Activated CD8-positive, alpha-beta memory T cell treated with anti-CD3 and anti-CD28 coated beads, Interleukin-2, amount 50 U/mL, for 1 hour (primary cell): Measurements from ENCODE around the gene TNFRSF14.
"Not testable (repeated sequence)": the region's sequence is repeated elsewhere in the genome, so short reads cannot be mapped to it uniquely, and the experiment has no call there.

Experiments
- DNase-seq: peaks from one replicate; pipeline ENCODE4 v3.0.0-alpha.2; 2020; ENCODE audit errors: extremely low read depth

TNFRSF14 gene

DNA sequence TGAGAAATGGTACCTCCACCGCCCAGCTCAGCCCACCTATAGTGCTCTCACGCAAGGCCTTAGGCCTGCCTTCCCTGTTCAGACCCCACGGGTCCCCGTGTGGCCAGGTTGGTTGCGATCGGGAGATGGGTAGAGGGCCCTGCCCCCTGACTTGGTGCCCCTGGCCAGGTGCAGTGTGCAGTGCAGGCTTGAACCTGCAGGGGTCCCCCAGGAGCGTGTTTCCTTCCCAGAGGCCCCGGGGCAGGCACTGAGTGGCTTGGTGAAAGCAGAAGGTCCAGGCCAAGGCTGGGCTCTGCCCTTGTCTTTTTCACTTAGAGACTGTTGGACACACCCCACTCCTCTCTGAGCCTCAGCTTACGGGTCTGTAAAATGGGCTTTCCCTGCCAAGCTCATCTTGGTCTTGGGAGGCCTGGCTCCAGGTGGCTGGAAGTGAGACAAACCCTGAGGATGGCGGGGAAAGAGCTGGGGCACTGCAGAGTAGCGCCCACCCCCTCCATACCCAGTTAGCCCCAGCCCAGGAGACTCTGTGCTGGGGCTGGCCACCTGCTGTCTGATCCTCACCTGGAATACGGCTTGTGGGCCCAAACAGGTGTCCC, 16.8 kb upstream of the TNFRSF14 start:
- DNase-seq: no peak

DNA sequence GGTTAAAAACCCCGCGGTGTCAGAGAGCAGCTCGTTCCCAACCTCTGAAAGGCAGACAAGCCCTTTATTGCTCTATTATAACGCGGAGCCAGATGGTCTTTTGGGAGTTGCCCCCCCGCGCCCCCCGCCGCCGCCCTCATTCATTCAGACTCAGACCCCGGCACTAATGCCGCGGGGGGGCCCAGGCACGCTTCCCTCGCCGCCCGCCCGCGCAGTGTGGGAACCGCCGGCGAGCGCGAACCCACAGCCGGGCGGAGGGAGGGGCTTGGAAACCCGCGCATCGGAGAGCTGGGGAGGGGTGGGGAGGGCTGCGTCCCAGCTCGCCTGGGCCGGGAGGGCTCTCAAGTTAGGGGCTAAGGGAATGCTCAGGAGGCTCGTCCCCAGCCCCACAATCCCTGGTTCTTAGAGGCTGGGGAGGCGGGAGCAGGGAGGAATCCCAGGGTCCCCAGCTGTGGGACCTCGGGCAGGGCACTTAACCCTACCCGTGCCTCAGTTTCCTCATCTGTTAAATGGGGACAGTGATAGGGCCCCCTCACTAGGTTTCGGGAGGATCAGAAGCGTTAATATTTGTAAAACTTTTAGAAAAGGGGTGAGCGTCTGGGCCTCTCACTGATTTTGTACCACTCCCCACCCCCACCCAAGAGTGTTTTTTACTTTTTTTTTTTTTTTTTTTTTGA, 15.2 kb upstream of the TNFRSF14 start:
- no peak for DNase-seq

DNA sequence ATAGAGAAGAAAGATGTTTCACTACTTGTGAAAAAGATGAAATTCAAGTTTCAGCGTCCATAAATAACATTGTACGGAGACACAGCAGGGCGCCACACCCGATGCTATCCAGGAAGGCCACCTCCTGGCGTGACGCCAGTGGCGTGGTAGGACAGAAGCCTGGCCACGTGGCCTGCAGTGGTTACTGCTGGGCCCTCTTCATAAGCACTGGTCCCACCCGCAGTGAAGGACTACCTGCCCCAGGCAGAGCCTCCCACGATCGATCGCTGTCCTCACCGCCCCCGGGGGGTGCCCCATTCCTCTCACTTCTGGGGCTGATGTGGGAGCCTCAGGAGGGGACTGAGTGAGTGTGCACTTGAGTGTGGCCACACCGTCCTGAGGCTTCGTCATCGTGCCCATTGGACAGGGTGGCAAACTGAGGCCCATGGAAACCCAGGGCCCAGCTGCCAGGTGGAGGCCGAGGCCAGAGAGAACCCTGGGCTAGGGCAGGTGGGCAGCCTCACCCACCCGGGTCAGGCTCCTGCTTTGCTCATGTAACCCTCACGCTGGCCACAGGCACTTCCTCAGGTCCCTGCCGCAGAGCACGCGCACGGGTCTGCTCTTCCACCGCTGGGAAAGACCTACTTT, 14.4 kb upstream of the TNFRSF14 start:
- DNase-seq: no peak

DNA sequence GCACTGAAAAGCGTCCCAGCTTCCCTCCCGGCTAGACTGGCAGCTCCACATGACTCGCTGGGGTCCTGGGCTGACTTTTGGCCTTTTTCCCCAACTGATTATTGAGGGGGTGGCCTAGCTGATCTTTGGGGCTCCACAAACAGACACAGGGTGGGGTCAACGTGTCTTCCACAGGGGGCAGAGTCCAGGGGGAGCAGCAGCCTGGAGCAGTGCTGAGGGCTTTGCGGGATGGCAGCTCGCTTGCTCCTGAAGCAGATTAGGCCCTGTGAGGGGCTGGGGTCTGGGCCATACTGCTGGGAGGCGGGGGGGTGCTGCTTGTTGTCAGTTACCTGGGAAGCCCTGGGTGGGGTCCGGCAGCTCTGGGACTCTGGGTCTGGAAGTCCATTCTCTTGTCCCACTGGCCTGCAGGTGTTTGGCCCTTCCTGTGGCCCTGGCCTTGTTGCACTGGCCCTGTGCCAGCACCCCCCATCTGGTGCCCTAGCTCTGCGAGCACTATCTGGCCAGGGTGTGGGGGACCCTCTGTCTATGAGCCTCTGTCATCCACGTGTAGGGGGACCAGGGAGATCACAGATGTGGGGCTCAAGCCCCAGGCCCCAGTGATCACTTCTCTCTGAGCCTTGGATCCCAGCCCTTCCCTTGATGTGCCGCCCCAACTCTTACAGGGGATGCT, 13.8 kb upstream of the TNFRSF14 start:
- DNase-seq: no peak

- DNase-seq: no peak
Measured at GRCh38 chr1:2543543-2544092, 12.6 kb upstream of the TNFRSF14 start.

- DNase-seq: no peak
Measured at GRCh38 chr1:2544093-2544874, 11.9 kb upstream of the TNFRSF14 start.

DNA sequence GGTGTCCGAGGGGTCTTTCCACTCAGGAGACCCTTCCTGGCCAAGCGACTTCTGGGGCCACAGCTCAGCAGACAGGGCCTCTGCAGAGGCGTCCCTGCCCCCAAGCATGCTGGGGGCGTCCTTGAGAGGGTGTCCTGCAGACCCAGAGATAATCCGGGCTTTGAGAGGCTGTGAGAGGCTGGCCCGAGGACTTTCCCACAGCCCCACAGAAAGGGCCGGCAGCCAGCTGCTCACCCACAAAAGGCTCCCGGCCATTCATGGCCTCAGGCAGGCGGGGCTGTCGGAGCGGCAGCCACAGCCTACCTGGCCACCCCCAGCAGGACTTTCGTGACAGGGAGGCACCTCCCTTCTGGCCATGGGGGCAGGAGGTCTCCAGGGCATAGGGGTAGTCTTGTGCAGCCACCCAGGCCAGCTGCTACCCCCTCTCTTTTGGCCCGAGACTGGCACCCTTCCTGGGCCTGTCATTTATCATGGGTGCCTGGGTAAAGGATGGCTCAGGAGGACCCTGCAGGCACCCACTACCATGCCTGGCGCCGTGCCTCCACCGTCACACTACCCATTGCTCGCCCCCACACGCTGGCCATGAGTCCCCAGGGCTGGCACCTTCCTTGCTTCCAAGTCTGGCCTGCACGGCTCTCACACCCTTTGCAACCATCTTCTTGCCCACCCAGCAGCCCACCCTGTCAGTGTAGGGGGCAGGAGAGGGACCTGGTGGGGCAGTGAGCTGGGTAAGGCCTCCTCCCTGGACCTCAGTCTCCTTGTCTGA, 11.1 kb upstream of the TNFRSF14 start:
- no peak for DNase-seq

- DNase-seq: peak; percentile 78
Measured at GRCh38 chr1:2545754-2546514, 10.2 kb upstream of the TNFRSF14 start.

GRCh38 chr1:2546515-2547209, 9.5 kb upstream of the TNFRSF14 start:
- no peak for DNase-seq

GRCh38 chr1:2547210-2548067, 8.7 kb upstream of the TNFRSF14 start:
- DNase-seq: no peak

DNA sequence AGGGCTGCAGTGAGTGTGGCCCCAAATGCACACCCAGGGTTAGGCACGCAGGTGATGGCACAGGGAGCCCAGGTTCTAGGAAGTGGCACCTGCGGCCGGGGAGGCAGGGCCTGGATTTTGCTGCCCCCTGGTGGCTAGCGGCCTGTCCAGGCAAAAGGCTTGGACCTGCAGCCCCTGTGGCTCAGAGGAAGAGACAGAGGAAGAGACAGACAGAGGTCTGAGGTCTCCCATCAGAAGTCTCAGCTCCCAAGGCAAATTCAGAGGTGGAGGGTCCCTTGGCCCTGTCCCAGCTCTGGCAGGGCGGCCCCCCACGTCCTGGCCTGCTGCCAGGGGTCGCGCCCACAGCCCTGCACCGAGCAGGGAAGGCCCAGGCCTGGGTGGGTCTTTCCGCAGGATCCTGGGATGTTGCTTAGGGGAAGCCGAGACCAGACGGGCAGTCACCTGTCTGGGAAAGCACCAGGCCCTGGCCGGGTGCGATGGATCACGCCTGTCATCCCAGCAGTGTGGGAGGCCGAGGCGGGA, 8.0 kb upstream of the TNFRSF14 start:
- peak; percentile 61 for DNase-seq

- DNase-seq: not testable (repeated sequence)
Measured at GRCh38 chr1:2549367-2550029, 6.7 kb upstream of the TNFRSF14 start.

DNA sequence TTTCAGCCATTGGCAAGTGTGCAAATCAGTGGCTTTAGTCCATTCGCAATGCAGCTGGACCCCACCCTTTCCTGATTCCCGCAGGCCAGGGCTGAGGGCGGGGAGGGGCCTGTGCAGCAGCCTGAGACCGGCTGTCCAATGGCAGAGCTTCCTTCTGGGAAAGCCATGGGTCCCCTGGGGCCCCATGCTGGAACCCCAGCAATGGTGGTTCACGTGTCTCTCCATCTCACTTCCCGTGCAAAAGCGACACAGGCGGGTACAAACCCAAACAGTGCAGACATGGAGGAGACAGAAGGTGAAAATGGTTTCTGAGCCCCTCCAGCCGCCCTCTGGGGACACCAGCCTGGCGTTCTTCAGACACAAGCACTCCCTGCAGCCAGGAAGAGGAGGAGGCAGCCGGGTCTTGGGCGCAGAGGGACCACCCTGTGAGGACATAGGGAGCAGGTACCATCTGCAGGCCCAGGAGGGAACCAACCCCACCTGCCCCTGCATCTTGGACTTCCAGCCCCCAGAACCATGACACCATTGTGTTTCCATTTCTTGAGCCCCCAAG, 5.8 kb upstream of the TNFRSF14 start:
- DNase-seq: not testable (repeated sequence)

DNA sequence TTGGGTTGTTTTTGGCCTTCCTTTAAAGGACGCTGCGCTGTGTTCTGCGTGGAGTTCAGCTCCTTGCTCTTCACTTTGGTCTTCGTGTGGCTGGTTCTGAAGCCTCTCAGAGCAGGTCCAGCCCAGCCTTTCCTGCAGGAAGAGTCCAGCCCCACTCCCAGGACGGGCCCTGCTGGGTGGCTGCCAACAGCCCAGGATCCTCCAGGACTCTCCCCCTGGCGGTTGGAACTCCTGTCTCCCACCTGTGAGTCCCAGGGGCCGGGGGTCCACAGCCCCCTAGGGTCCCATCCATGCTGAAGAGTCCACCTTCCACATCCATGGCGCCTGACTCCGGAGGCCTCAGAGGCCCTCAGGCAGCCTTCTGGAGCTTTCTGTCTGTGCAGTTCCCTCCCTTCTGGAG, 4.6 kb upstream of the TNFRSF14 start:
- not testable (repeated sequence) for DNase-seq

DNA sequence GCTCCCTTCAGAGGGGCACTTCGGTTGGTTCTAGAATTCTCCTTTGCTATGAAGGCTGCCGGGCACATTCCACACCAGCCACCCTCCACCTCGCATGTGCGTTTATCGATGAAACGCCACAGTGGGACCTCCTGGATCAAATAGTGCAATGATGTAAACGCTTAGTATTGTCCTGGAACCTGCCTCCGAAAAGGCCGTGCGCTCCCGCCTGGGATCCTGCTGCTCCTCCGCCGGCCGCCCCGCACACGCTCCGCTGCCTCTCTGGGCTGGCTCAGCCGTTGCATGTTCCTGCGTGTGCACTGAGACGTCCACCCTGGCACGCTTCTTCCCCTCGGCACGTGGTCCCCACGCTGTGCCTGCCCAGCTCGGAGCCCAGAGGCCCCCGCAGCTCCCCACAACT, 4.0 kb upstream of the TNFRSF14 start:
- DNase-seq: no peak

- DNase-seq: not testable (repeated sequence)
Measured at GRCh38 chr1:2553076-2553475, 3.1 kb upstream of the TNFRSF14 start.

- no peak for DNase-seq
Measured at GRCh38 chr1:2553871-2554620, 2.1 kb upstream of the TNFRSF14 start.
